ENCODE data around the gene SECTM1. TPM values are rescaled to one million over a fixed set of nuclear protein-coding genes. Genes with fewer than 3 reads are reported as not detected.
"Not testable (repeated sequence)": the region's sequence is repeated elsewhere in the genome, so short reads cannot be mapped to it uniquely, and the experiment has no call there.

The SECTM1 gene
- under 1 TPM; 0.92 to 0.94 TPM for total RNA-seq

- Mint-ChIP-seq H3K9me3 (ENCODE audit: insufficient read depth) (no peaks in the 10 kb centered on the region), H3K27ac (peak within 1 kb of the TSS; percentile 95), H3K4me1 (ENCODE audit: low read depth) (peaks cover 31% of the 10 kb centered on the region), H3K36me3 (ENCODE audit: low read depth) (no peaks in the 10 kb centered on the region), H3K4me3 (peak within 1 kb of the TSS; percentile 95), H3K27me3 (ENCODE audit: low read depth) (peaks cover 7% of the 10 kb centered on the region)
- no peak for DNase-seq
- ChIA-PET CTCF (interaction anchor here (1.0 to 2.4 kb wide), 6 partner anchors 9 to 35 kb away, joined by 3 to 10 read pairs (median 6); partner anchors contain the start of gene CD7), POLR2A (interaction anchor here (1.2 to 1.5 kb wide), 3 partner anchors 35 to 42 kb away, joined by 4 to 7 read pairs (median 5); no protein-coding TSS in a partner anchor)
- peak; percentile 38 for ATAC-seq
These were observed at the start of gene SECTM1 for GRCh38 chr17:82333279-82334171. Gene SECTM1 (minus strand): TSS chr17:82333766. CDS start chr17:82327240, 6,526 bp downstream.

GRCh38 chr17:82382933-82383255, 49.3 kb upstream of the SECTM1 start:
- peaks cover 18% of the 10 kb centered on the region for H3K27me3 Mint-ChIP-seq (ENCODE audit: low read depth)
- CTCF ChIA-PET = no interaction called here
- H3K4me3 Mint-ChIP-seq = no peak overlapping the region
- H3K36me3 Mint-ChIP-seq (ENCODE audit: low read depth) = no peaks in the 10 kb centered on the region
- H3K27ac Mint-ChIP-seq = no peak overlapping the region
- DNase-seq = no peak
- POLR2A ChIA-PET = no interaction called here
- no peak for ATAC-seq
- H3K4me1 Mint-ChIP-seq (ENCODE audit: low read depth) = no peaks in the 10 kb centered on the region
- no peaks in the 10 kb centered on the region for H3K9me3 Mint-ChIP-seq (ENCODE audit: insufficient read depth)

DNA sequence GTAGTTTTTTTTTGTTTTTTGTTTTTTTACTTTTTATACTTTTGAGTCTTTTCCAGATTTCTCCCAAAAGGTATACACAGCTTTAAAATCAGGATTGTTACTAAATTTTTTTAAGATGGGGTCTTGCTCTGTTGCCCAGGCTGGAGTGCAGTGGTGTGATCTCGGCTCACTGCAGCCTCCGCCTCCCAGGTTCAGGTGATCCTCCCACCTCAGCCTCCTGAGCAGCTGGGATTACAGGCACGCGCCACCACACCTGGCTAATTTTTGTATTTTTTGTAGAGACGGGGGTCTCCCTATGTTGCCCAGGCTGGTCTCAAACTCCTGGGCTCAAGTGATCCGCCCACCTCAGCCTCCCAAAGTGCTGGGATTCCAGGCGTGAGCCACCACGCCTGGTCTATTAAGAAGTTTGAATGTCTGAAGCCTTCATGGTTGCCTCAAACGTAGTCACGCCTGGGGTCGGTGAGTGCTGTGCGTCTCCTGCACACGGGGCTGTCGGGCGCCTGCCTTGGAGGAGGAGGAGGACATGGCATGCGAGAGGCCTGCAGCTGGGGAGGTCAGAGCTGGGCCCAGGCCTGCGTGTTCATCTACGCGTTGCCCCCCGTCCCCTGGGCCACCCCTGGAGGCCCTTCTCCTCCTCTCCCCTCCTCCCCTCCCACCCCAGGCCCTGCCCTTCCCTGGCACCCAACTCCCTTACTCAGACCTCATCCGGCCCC, 48.8 kb upstream of the SECTM1 start:
- ATAC-seq; H3K9me3 Mint-ChIP-seq (ENCODE audit: insufficient read depth); CTCF ChIA-PET; DNase-seq; H3K4me1 Mint-ChIP-seq (ENCODE audit: low read depth); POLR2A ChIA-PET; H3K36me3 Mint-ChIP-seq (ENCODE audit: low read depth); H3K27ac Mint-ChIP-seq; H3K4me3 Mint-ChIP-seq: not testable (repeated sequence)
- peaks cover 14% of the 10 kb centered on the region for H3K27me3 Mint-ChIP-seq (ENCODE audit: low read depth)

DNA sequence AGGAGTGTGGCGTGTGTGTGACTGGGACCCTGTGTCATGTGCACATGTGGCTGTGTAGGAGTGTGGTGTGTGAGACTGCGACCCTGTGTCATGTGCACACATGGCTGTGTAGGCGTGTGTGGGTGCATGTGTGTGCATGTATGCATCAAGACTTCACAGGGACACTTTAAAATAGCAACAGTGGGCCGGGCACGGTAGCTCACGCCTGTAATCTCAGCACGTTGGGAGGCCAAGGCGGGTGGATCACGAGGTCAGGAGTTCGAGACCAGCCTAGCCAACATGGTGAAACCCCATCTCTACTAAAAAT, 48.1 kb upstream of the SECTM1 start:
- ATAC-seq; H3K9me3 Mint-ChIP-seq (ENCODE audit: insufficient read depth); H3K36me3 Mint-ChIP-seq (ENCODE audit: low read depth); H3K4me1 Mint-ChIP-seq (ENCODE audit: low read depth); CTCF ChIA-PET; H3K4me3 Mint-ChIP-seq; H3K27ac Mint-ChIP-seq; DNase-seq; POLR2A ChIA-PET: not testable (repeated sequence)
- peaks cover 14% of the 10 kb centered on the region for H3K27me3 Mint-ChIP-seq (ENCODE audit: low read depth)

DNA sequence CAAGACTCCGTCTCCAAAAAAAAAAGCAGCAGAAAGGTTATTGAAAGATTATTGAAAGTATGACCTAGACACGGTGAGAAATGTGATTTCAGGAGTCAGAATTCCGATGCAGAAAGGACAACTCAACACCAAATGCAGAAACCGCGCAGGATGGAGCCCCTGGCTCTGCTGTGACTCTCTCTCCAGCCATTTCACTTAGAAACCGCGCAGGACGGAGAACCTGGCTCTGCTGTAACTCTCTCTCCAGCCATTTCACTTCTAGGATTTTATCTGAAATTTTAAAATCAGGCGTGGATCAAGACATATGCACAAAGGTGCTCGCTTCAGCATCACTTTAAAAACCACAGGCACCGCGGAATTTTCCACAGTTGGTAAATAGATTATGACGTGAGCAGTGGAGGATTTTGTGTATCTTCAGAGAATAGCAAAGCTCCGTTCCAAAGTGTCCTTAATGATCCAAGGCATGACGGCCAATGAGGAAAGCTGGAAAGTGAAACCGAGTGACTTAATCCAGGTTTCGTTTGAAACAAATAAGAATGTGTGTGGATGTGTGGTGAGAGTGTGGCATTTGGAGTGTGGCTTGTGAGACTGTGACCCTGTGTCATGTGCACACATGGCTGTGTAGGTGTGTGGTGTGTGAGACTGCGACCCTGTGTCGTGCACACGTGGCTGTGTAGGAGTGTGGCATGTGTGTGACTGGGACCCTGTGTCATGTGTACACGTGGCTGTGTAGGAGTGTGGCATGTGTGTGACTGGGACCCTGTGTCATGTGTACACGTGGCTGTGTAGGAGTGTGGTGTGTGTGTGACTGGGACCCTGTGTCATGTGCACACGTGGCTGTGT, 47.5 kb upstream of the SECTM1 start:
- Mint-ChIP-seq H3K4me3 (no peak overlapping the region), H3K27me3 (ENCODE audit: low read depth) (peaks cover 15% of the 10 kb centered on the region), H3K9me3 (ENCODE audit: insufficient read depth) (no peaks in the 10 kb centered on the region), H3K4me1 (ENCODE audit: low read depth) (no peaks in the 10 kb centered on the region), H3K27ac (no peak overlapping the region), H3K36me3 (ENCODE audit: low read depth) (no peaks in the 10 kb centered on the region)
- ATAC-seq = no peak
- ChIA-PET POLR2A (interaction anchor here (0.9 kb wide), 1 partner anchor 11 kb away, joined by 3 read pairs; no protein-coding TSS in a partner anchor), CTCF (no interaction called here)
- DNase-seq = no peak

- H3K27me3 Mint-ChIP-seq (ENCODE audit: low read depth) = peaks cover 22% of the 10 kb centered on the region
- CTCF ChIA-PET = no interaction called here
- no peaks in the 10 kb centered on the region for H3K36me3 Mint-ChIP-seq (ENCODE audit: low read depth)
- no peaks in the 10 kb centered on the region for H3K4me1 Mint-ChIP-seq (ENCODE audit: low read depth)
- no peaks in the 10 kb centered on the region for H3K9me3 Mint-ChIP-seq (ENCODE audit: insufficient read depth)
- no peak overlapping the region for H3K27ac Mint-ChIP-seq
- ATAC-seq = no peak
- no peak for DNase-seq
- POLR2A ChIA-PET = interaction anchor here (1.1 kb wide), 1 partner anchor 8 kb away, joined by 3 read pairs; no protein-coding TSS in a partner anchor
- no peak overlapping the region for H3K4me3 Mint-ChIP-seq
These were observed 45.1 kb upstream of the SECTM1 start for GRCh38 chr17:82378741-82379021.

DNA sequence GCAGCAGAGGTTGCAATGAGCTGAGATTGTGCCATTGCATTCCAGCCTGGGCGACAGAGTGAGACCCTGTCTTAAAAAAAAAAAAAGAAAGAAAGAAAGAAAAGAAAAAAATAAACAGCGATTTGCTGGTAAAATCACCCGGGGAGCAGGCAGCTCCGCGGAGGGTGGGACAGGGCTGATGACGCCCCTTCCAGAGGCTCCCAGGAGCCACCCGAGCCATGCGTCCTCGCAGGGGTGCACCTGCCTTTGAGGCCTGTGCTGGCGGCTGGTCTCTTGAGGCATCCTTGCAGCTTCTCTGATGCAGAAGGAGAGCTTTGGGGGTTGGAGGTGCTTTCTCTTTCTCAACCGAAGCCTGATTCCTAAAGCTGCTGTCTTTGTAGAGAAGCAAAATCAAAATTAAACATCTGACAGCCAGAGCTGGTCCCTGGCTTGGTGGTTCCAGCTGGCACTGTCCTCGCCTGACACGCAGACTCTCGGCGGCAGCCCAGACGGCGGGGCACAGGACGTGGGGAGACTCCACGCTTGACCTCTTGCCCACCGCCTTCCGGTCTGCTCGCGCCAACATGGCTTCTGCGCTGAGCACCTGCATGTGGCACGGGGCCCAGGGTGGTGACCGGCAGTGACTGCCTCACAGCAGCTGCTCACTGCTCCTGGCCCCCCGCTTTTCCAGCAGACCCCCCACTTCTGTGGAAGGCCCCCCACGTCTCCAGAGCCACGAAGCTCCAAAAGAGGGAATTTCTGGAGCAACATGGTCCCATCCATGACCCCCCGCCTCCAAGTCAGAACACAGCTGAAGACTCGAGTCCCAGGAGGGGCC, 44.6 kb upstream of the SECTM1 start:
- Mint-ChIP-seq H3K36me3 (ENCODE audit: low read depth) (no peaks in the 10 kb centered on the region), H3K4me3 (no peak overlapping the region), H3K9me3 (ENCODE audit: insufficient read depth) (no peaks in the 10 kb centered on the region), H3K27ac (no peak overlapping the region), H3K4me1 (ENCODE audit: low read depth) (no peaks in the 10 kb centered on the region), H3K27me3 (ENCODE audit: low read depth) (peaks cover 27% of the 10 kb centered on the region)
- CTCF ChIA-PET = no interaction called here
- ATAC-seq (no peak), DNase-seq (no peak)
- POLR2A ChIA-PET = interaction anchor here (1.1 kb wide), 1 partner anchor 8 kb away, joined by 3 read pairs; no protein-coding TSS in a partner anchor

- ATAC-seq; H3K4me3 Mint-ChIP-seq; H3K36me3 Mint-ChIP-seq (ENCODE audit: low read depth); H3K4me1 Mint-ChIP-seq (ENCODE audit: low read depth); H3K9me3 Mint-ChIP-seq (ENCODE audit: insufficient read depth); DNase-seq; H3K27ac Mint-ChIP-seq; POLR2A ChIA-PET; CTCF ChIA-PET: not testable (repeated sequence)
- peaks cover 36% of the 10 kb centered on the region for H3K27me3 Mint-ChIP-seq (ENCODE audit: low read depth)
These were observed 43.7 kb upstream of the SECTM1 start for GRCh38 chr17:82377294-82377693.

GRCh38 chr17:82376042-82376730, 42.6 kb upstream of the SECTM1 start:
- Mint-ChIP-seq H3K27me3 (ENCODE audit: low read depth) (peaks cover 33% of the 10 kb centered on the region), H3K4me3 (no peak overlapping the region), H3K9me3 (ENCODE audit: insufficient read depth) (no peaks in the 10 kb centered on the region), H3K4me1 (ENCODE audit: low read depth) (no peaks in the 10 kb centered on the region), H3K27ac (no peak overlapping the region), H3K36me3 (ENCODE audit: low read depth) (no peaks in the 10 kb centered on the region)
- ATAC-seq = no peak
- POLR2A ChIA-PET = interaction anchor here (0.6 kb wide), 1 partner anchor 98 kb away, joined by 3 read pairs; no protein-coding TSS in a partner anchor
- CTCF ChIA-PET = no interaction called here
- DNase-seq = no peak

DNA sequence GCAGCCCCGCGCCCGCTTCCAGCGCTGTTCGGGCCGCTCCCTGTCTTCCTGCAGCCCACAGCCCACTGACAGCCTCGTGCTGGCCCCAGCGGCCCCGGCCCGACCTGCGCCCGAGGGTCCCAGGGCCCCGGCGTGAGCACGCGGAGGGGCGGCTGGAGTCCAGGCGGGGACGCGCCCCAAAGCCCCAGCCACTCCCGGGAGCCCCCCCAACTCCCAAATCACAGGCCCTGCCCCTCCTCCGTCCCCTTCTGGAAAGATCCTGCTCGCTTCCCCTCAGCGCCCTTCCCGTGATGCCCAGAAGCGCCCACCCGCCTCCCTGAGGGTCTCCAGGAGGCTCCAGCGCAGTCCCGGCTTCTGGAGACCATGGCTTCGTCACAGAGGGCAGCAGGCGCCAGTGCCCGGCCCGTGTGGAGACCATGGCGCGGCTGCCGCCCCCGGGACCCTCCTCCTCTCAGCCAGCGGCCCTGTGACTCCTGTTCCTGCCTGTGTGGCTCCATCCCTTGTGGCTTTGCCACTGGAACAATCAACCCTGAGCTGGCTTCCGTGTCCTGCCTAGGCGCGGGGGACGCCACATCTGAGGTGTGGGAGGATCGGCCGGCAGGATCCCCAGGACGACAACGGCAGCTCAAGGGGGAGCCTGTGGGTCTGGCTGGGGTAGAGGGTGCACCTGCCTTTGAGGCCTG, 41.9 kb upstream of the SECTM1 start:
- ChIA-PET CTCF (no interaction called here), POLR2A (no interaction called here)
- Mint-ChIP-seq H3K36me3 (ENCODE audit: low read depth) (no peaks in the 10 kb centered on the region), H3K4me1 (ENCODE audit: low read depth) (peaks cover 6% of the 10 kb centered on the region), H3K9me3 (ENCODE audit: insufficient read depth) (no peaks in the 10 kb centered on the region), H3K27me3 (ENCODE audit: low read depth) (peaks cover 39% of the 10 kb centered on the region), H3K27ac (no peak overlapping the region), H3K4me3 (no peak overlapping the region)
- ATAC-seq (no peak), DNase-seq (no peak)

All from activated CD8-positive, alpha-beta T cell treated with anti-CD3 and anti-CD28 coated beads, Interleukin-2, amount 10 ng/mL, durations not matched to agents 7 days and 5 days (primary cell).